ENCODE data around the gene SRGAP3. TPM values are rescaled to one million over a fixed set of nuclear protein-coding genes. Genes with fewer than 3 reads are reported as not detected.

The SRGAP3 gene
- total RNA-seq, 1 donor from 2014 or later, result 68.6 TPM

- Mint-ChIP-seq H3K27ac (no peak overlapping the region), H3K4me1 (peaks cover 20% of the 10 kb centered on the region), H3K9me3 (no peaks in the 10 kb centered on the region), H3K27me3 (ENCODE audit: low read depth) (no peaks in the 10 kb centered on the region), H3K36me3 (peaks cover 3% of the 10 kb centered on the region), H3K4me3 (no peak overlapping the region)
- no peak for TF ChIP-seq CTCF (IDR thresholded peaks at IDR 0.05; ENCODE audit: unreplicated experiment)
- no peak for DNase-seq (ENCODE audit: low spot score in 2 of 2, unreplicated experiment in 2 of 2)
Observed at GRCh38 chr3:9211155-9211950, 38.1 kb downstream of the SRGAP3 start.

GRCh38 chr3:9209777-9210176, 39.7 kb downstream of the SRGAP3 start:
- Mint-ChIP-seq H3K9me3 (no peaks in the 10 kb centered on the region), H3K4me3 (no peak overlapping the region), H3K27me3 (ENCODE audit: low read depth) (no peaks in the 10 kb centered on the region), H3K27ac (no peak overlapping the region), H3K36me3 (peaks cover 3% of the 10 kb centered on the region), H3K4me1 (peaks cover 20% of the 10 kb centered on the region)
- TF ChIP-seq CTCF (IDR thresholded peaks at IDR 0.05; ENCODE audit: unreplicated experiment), result no peak
- no peak for DNase-seq (ENCODE audit: low spot score in 2 of 2, unreplicated experiment in 2 of 2)

GRCh38 chr3:9208605-9209152, 40.8 kb downstream of the SRGAP3 start:
- Mint-ChIP-seq H3K9me3 (no peaks in the 10 kb centered on the region), H3K27ac (no peak overlapping the region), H3K4me1 (peaks cover 25% of the 10 kb centered on the region), H3K4me3 (no peak overlapping the region), H3K27me3 (ENCODE audit: low read depth) (no peaks in the 10 kb centered on the region), H3K36me3 (peaks cover 3% of the 10 kb centered on the region)
- no peak for DNase-seq (ENCODE audit: low spot score in 2 of 2, unreplicated experiment in 2 of 2)
- TF ChIP-seq CTCF (IDR thresholded peaks at IDR 0.05; ENCODE audit: unreplicated experiment), result no peak

GRCh38 chr3:9207116-9207763, 42.2 kb downstream of the SRGAP3 start:
- DNase-seq (ENCODE audit: low spot score in 2 of 2, unreplicated experiment in 2 of 2), result no peak
- no peak for TF ChIP-seq CTCF (IDR thresholded peaks at IDR 0.05; ENCODE audit: unreplicated experiment)
- Mint-ChIP-seq H3K4me1 (peaks cover 32% of the 10 kb centered on the region), H3K36me3 (peaks cover 3% of the 10 kb centered on the region), H3K27ac (no peak overlapping the region), H3K27me3 (ENCODE audit: low read depth) (peaks cover 4% of the 10 kb centered on the region), H3K9me3 (no peaks in the 10 kb centered on the region), H3K4me3 (no peak overlapping the region)

- H3K27me3 Mint-ChIP-seq (ENCODE audit: low read depth), result peaks cover 4% of the 10 kb centered on the region
- H3K9me3 Mint-ChIP-seq, result no peaks in the 10 kb centered on the region
- H3K4me3 Mint-ChIP-seq, result no peak overlapping the region
- H3K36me3 Mint-ChIP-seq, result peaks cover 3% of the 10 kb centered on the region
- TF ChIP-seq CTCF (IDR thresholded peaks at IDR 0.05; ENCODE audit: unreplicated experiment), result no peak
- no peak for DNase-seq (ENCODE audit: low spot score in 2 of 2, unreplicated experiment in 2 of 2)
- peaks cover 30% of the 10 kb centered on the region for H3K4me1 Mint-ChIP-seq
- no peak overlapping the region for H3K27ac Mint-ChIP-seq
Observed at GRCh38 chr3:9206287-9206686, 43.2 kb downstream of the SRGAP3 start.
